Measurements from ENCODE around the gene FIZ1.

DNA sequence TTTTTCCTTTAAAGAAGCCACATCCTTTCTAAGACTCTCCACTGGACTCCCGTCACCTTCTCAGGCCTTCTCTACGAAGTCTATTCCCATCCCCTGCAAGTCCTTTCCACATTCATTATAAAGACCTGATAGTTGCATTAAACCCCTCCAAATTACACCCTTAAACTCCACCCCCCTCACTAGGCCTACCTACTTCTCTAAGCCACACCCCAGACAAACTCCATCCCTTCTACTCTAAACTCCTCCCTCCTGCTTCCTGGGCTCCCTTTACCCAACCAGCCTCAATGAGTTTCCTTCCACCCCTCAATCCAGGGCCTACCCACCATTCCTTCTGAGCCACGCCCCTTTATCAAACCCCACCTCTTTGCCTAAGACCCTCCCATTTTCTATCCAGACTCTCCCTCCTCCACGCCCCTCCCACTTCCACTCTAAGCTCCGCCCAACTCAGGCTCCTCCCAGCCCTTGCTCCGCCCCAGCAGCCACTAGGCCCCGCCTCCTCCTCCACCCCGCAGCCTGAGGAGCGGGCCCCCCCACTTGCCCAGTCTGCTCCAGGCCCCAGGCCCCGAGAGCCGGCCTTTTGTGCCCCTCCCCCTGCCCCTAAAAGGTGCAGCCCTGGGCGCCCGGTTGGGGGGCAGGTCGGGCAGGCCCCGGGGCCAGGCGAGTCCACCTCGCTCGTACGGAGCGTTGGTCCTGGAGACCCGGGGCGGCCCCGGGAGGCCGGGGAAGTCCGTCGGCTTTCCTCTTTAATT is 424 bp downstream of the FIZ1 start:
- no peak for TF ChIP-seq TCF7L2 (IDR thresholded peaks at IDR 0.05; ENCODE audit: borderline replicate concordance, low read depth, low read length)
- no peak for TF ChIP-seq ZNF121 (tag by site-specific recombination; IDR thresholded peaks at IDR 0.05)
- TF ChIP-seq KLF16 (tag by site-specific recombination; IDR thresholded peaks at IDR 0.05), result 0 out of 2 replicates have a peak, but pooled peaks have one; percentile 28
- no peak for TF ChIP-seq ZNF558 (tag by site-specific recombination; IDR thresholded peaks at IDR 0.05)
- TF ChIP-seq, protein P1, sequence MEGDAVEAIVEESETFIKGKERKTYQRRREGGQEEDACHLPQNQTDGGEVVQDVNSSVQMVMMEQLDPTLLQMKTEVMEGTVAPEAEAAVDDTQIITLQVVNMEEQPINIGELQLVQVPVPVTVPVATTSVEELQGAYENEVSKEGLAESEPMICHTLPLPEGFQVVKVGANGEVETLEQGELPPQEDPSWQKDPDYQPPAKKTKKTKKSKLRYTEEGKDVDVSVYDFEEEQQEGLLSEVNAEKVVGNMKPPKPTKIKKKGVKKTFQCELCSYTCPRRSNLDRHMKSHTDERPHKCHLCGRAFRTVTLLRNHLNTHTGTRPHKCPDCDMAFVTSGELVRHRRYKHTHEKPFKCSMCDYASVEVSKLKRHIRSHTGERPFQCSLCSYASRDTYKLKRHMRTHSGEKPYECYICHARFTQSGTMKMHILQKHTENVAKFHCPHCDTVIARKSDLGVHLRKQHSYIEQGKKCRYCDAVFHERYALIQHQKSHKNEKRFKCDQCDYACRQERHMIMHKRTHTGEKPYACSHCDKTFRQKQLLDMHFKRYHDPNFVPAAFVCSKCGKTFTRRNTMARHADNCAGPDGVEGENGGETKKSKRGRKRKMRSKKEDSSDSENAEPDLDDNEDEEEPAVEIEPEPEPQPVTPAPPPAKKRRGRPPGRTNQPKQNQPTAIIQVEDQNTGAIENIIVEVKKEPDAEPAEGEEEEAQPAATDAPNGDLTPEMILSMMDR (tag by site-specific recombination; IDR thresholded peaks at IDR 0.05), result peak; percentile 7; the same call in 1 of the 2 replicates
- TF ChIP-seq EGR2 (tag by site-specific recombination; IDR thresholded peaks at IDR 0.05; ENCODE audit: low read depth), result no peak
- TF ChIP-seq MZF1 (tag by site-specific recombination; IDR thresholded peaks at IDR 0.05; ENCODE audit: borderline replicate concordance), result no peak
- no peak for TF ChIP-seq ZNF394 (tag by site-specific recombination; IDR thresholded peaks at IDR 0.05; ENCODE audit: borderline replicate concordance)
- TF ChIP-seq ZBTB21 (tag by site-specific recombination; IDR thresholded peaks at IDR 0.05), result no peak
- TF ChIP-seq, protein P2, sequence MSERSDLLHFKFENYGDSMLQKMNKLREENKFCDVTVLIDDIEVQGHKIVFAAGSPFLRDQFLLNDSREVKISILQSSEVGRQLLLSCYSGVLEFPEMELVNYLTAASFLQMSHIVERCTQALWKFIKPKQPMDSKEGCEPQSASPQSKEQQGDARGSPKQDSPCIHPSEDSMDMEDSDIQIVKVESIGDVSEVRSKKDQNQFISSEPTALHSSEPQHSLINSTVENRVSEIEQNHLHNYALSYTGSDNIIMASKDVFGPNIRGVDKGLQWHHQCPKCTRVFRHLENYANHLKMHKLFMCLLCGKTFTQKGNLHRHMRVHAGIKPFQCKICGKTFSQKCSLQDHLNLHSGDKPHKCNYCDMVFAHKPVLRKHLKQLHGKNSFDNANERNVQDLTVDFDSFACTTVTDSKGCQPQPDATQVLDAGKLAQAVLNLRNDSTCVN (tag by site-specific recombination; optimal IDR thresholded peaks at IDR 0.05), result no peak

Measured in HEK293 (cell line).